ENCODE data around the gene TMSB4X. TPM values are rescaled to one million over a fixed set of nuclear protein-coding genes. Genes with fewer than 3 reads are reported as not detected.
A peak's percentile ranks its signal among the peaks of the same experiment; 100 is the strongest.
"Not testable (repeated sequence)": the region's sequence is repeated elsewhere in the genome, so short reads cannot be mapped to it uniquely, and the experiment has no call there.

TMSB4X gene
- total RNA-seq, 4 donors from 2014 or later, result 3,072 to 3,725 (median 3,326) TPM

- peak overlapping the region; percentile 86 to 96 (median 91) for H3K27ac ChIP-seq (replicated peaks in 1 of 4)
- 37% methylated on average over 26 of the region's 26 CpGs for WGBS
- H3K9me3 ChIP-seq, result no peaks in the 10 kb centered on the region
- H3K36me3 ChIP-seq, result peaks cover 0 to 9% (median 0%) of the 10 kb centered on the region in 4 donors
- intact Hi-C loops (cut with DNase I), result no loop called here
- H3K4me3 ChIP-seq, result peak overlapping the region; percentile 61 to 83 (median 69)
- TF ChIP-seq POLR2A (IDR thresholded peaks at IDR 0.05; ENCODE audit: low read depth) (no peak), POLR2AphosphoS5 (IDR thresholded peaks at IDR 0.05) (no peak), CTCF (IDR thresholded peaks at IDR 0.05) (no peak), EP300 (IDR thresholded peaks at IDR 0.05) (no peak)
- DNase-seq (ENCODE audit: extremely low spot score), result no peak
- no peaks in the 10 kb centered on the region for H3K27me3 ChIP-seq
- peaks cover 0 to 52% (median 24%) of the 10 kb centered on the region in 4 donors for H3K4me1 ChIP-seq
Observed at GRCh38 chrX:12975670-12975965, 708 bp downstream of the TMSB4X start.

- H3K27ac ChIP-seq (replicated peaks in 1 of 4), result peak overlapping the region; percentile 86 to 96 (median 91)
- peaks cover 0 to 9% (median 0%) of the 10 kb centered on the region in 4 donors for H3K36me3 ChIP-seq
- H3K4me1 ChIP-seq, result peaks cover 0 to 47% (median 22%) of the 10 kb centered on the region in 4 donors
- WGBS, result 21% methylated on average over 34 of the region's 34 CpGs
- no peak for DNase-seq (ENCODE audit: extremely low spot score)
- no peaks in the 10 kb centered on the region for H3K27me3 ChIP-seq
- peak overlapping the region; percentile 61 to 83 (median 69) for H3K4me3 ChIP-seq
- intact Hi-C loops (cut with DNase I), result loop anchor here (2.0 kb wide), 1 partner anchor 511 kb away; no protein-coding TSS in a partner anchor
- peak; percentile 4 for TF ChIP-seq POLR2A (IDR thresholded peaks at IDR 0.05; ENCODE audit: low read depth)
- TF ChIP-seq CTCF (IDR thresholded peaks at IDR 0.05), result no peak
- no peak for TF ChIP-seq EP300 (IDR thresholded peaks at IDR 0.05)
- H3K9me3 ChIP-seq, result no peaks in the 10 kb centered on the region
Observed at GRCh38 chrX:12975991-12976558, 1.2 kb downstream of the TMSB4X start.

- H3K27ac ChIP-seq (replicated peaks in 1 of 4), result peak overlapping the region; percentile 86 to 96 (median 91)
- DNase-seq (ENCODE audit: extremely low spot score); H3K27me3 ChIP-seq; H3K9me3 ChIP-seq; H3K36me3 ChIP-seq: not testable (repeated sequence)
- peaks cover 0 to 37% (median 14%) of the 10 kb centered on the region in 4 donors for H3K4me1 ChIP-seq
- whole genome bisulfite sequencing, result 44% methylated on average over 12 of the region's 12 CpGs
- intact Hi-C loops (cut with DNase I), result loop anchor here (2.0 kb wide), 1 partner anchor 510 kb away; no protein-coding TSS in a partner anchor
- H3K4me3 ChIP-seq, result peak overlapping the region; percentile 61 to 83 (median 69)
Observed at GRCh38 chrX:12976819-12977732, 2.2 kb downstream of the TMSB4X start.

GRCh38 chrX:12977761-12978204 lies 2.9 kb downstream of the TMSB4X start:
- intact Hi-C loops (cut with DNase I), result loop anchor here (2.0 kb wide), 1 partner anchor 509 kb away; no protein-coding TSS in a partner anchor
- H3K36me3 ChIP-seq, result peaks cover 0 to 9% (median 0%) of the 10 kb centered on the region in 4 donors
- 35% methylated on average over 9 of the region's 9 CpGs for WGBS
- no peaks in the 10 kb centered on the region for H3K27me3 ChIP-seq
- no peak for TF ChIP-seq POLR2AphosphoS5 (IDR thresholded peaks at IDR 0.05)
- TF ChIP-seq EP300 (IDR thresholded peaks at IDR 0.05), result no peak
- TF ChIP-seq POLR2A (IDR thresholded peaks at IDR 0.05; ENCODE audit: low read depth), result no peak
- no peak for TF ChIP-seq CTCF (IDR thresholded peaks at IDR 0.05)
- DNase-seq (ENCODE audit: extremely low spot score), result no peak
- H3K9me3 ChIP-seq, result no peaks in the 10 kb centered on the region
- peaks cover 0 to 33% (median 11%) of the 10 kb centered on the region in 4 donors for H3K4me1 ChIP-seq
- peak overlapping the region; percentile 61 to 83 (median 69) for H3K4me3 ChIP-seq
- H3K27ac ChIP-seq (replicated peaks in 1 of 4), result peak overlapping the region; percentile 86 to 96 (median 91)
